Stimulated activated effector memory CD8-positive, alpha-beta T cell treated with anti-CD3 and anti-CD28 coated beads, Interleukin-12 subunit alpha, Interleukin-12 subunit beta, amount 100 ng/mL, for 72 hours (primary cell): Measurements from ENCODE around the gene HDAC5.
"Not testable (repeated sequence)": the region's sequence is repeated elsewhere in the genome, so short reads cannot be mapped to it uniquely, and the experiment has no call there.

Experiments
- ATAC-seq: fragments of 150-1000 bp; cut with Tn5 transposase; 2 replicates; pipeline ENCODE4 v1.10.0; 2021
- DNase-seq, 2 donors: peaks; one replicate each; pipeline ENCODE4 v3.0.0; 2021 to 2022; ENCODE audit warnings: low spot score in 2 of 2
- H3K27ac Mint-ChIP-seq: one replicate; pipeline ENCODE4 v1.8.0; 2022; ENCODE audit warnings: mild to moderate bottlenecking, mixed read lengths
- H3K36me3 Mint-ChIP-seq: one replicate; pipeline ENCODE4 v1.8.0; 2022; ENCODE audit warnings: mild to moderate bottlenecking, mixed read lengths
- H3K4me1 Mint-ChIP-seq: one replicate; pipeline ENCODE4 v1.8.0; 2022; ENCODE audit warnings: mixed read lengths
- H3K4me3 Mint-ChIP-seq: one replicate; pipeline ENCODE4 v1.8.0; 2022; ENCODE audit warnings: mild to moderate bottlenecking, mixed read lengths
- H3K9me3 Mint-ChIP-seq: one replicate; pipeline ENCODE4 v1.8.0; 2022; ENCODE audit warnings: mixed read lengths

HDAC5 gene

GRCh38 chr17:44120281-44120680, 3.2 kb downstream of the HDAC5 start:
- peaks cover 67% of the 10 kb centered on the region for H3K4me1 Mint-ChIP-seq
- H3K36me3 Mint-ChIP-seq = peaks cover 20% of the 10 kb centered on the region

GRCh38 chr17:44119798-44120197, 3.6 kb downstream of the HDAC5 start:
- H3K9me3 Mint-ChIP-seq = no peaks in the 10 kb centered on the region
- no peak overlapping the region for H3K4me3 Mint-ChIP-seq
- H3K27ac Mint-ChIP-seq = peak overlapping the region; percentile 68
- ATAC-seq (no peak), DNase-seq (no peak)
- H3K36me3 Mint-ChIP-seq = peaks cover 23% of the 10 kb centered on the region
- peaks cover 71% of the 10 kb centered on the region for H3K4me1 Mint-ChIP-seq

More at GRCh38 chr17:44120281-44120680, 3.2 kb downstream of the HDAC5 start:
- H3K27ac Mint-ChIP-seq = peak overlapping the region; percentile 68
- not testable (repeated sequence) for H3K4me3 Mint-ChIP-seq, DNase-seq, H3K9me3 Mint-ChIP-seq, ATAC-seq

- DNase-seq = no peak
- Mint-ChIP-seq H3K27ac (peak overlapping the region; percentile 68), H3K9me3 (no peaks in the 10 kb centered on the region), H3K36me3 (peaks cover 23% of the 10 kb centered on the region), H3K4me3 (no peak overlapping the region), H3K4me1 (peaks cover 70% of the 10 kb centered on the region)
- ATAC-seq = no peak
Observed at GRCh38 chr17:44119062-44119461, 4.4 kb downstream of the HDAC5 start.

GRCh38 chr17:44118427-44119050, 4.9 kb downstream of the HDAC5 start:
- ATAC-seq (no peak), DNase-seq (no peak)
- Mint-ChIP-seq H3K4me1 (peaks cover 70% of the 10 kb centered on the region), H3K4me3 (no peak overlapping the region), H3K9me3 (no peaks in the 10 kb centered on the region), H3K27ac (peak overlapping the region; percentile 68), H3K36me3 (peaks cover 21% of the 10 kb centered on the region)

- no peak for DNase-seq
- ATAC-seq = no peak
- H3K36me3 Mint-ChIP-seq = peaks cover 11% of the 10 kb centered on the region
- no peaks in the 10 kb centered on the region for H3K9me3 Mint-ChIP-seq
- H3K4me3 Mint-ChIP-seq = no peak overlapping the region
- H3K4me1 Mint-ChIP-seq = peaks cover 76% of the 10 kb centered on the region
- peak overlapping the region; percentile 32 for H3K27ac Mint-ChIP-seq
Observed at GRCh38 chr17:44117351-44117750, 6.1 kb downstream of the HDAC5 start.

- no peak overlapping the region for H3K27ac Mint-ChIP-seq
- no peaks in the 10 kb centered on the region for H3K9me3 Mint-ChIP-seq
- ATAC-seq = no peak
- no peak overlapping the region for H3K4me3 Mint-ChIP-seq
- DNase-seq = no peak
- H3K4me1 Mint-ChIP-seq = peaks cover 76% of the 10 kb centered on the region
- H3K36me3 Mint-ChIP-seq = peaks cover 11% of the 10 kb centered on the region
Observed at GRCh38 chr17:44115585-44116415, 7.6 kb downstream of the HDAC5 start.

GRCh38 chr17:44113868-44114840, 9.3 kb downstream of the HDAC5 start:
- no peak overlapping the region for H3K4me3 Mint-ChIP-seq
- H3K27ac Mint-ChIP-seq = peak overlapping the region; percentile 49
- peaks cover 16% of the 10 kb centered on the region for H3K36me3 Mint-ChIP-seq
- no peaks in the 10 kb centered on the region for H3K9me3 Mint-ChIP-seq
- no peak for ATAC-seq
- peaks cover 63% of the 10 kb centered on the region for H3K4me1 Mint-ChIP-seq
- DNase-seq = no peak

GRCh38 chr17:44113382-44113781, 10.1 kb downstream of the HDAC5 start:
- Mint-ChIP-seq H3K4me3 (no peak overlapping the region), H3K4me1 (peaks cover 56% of the 10 kb centered on the region), H3K36me3 (peaks cover 16% of the 10 kb centered on the region), H3K27ac (peak overlapping the region; percentile 49), H3K9me3 (no peaks in the 10 kb centered on the region)
- no peak for ATAC-seq
- no peak for DNase-seq

GRCh38 chr17:44112284-44113280, 10.9 kb downstream of the HDAC5 start:
- H3K9me3 Mint-ChIP-seq = no peaks in the 10 kb centered on the region
- H3K27ac Mint-ChIP-seq = peak overlapping the region; percentile 49
- H3K36me3 Mint-ChIP-seq = peaks cover 16% of the 10 kb centered on the region
- H3K4me3 Mint-ChIP-seq = no peak overlapping the region
- no peak for DNase-seq
- H3K4me1 Mint-ChIP-seq = peaks cover 54% of the 10 kb centered on the region
- ATAC-seq = no peak

- Mint-ChIP-seq H3K27ac (peak overlapping the region; percentile 29), H3K9me3 (no peaks in the 10 kb centered on the region), H3K4me3 (no peak overlapping the region), H3K4me1 (peaks cover 51% of the 10 kb centered on the region), H3K36me3 (peaks cover 16% of the 10 kb centered on the region)
- ATAC-seq = no peak
- DNase-seq = no peak
Observed at GRCh38 chr17:44111777-44112176, 11.7 kb downstream of the HDAC5 start.

GRCh38 chr17:44110823-44111633, 12.4 kb downstream of the HDAC5 start:
- ATAC-seq (peak; percentile 55), DNase-seq (peak in 1 of 2 donors; percentile 66)
- Mint-ChIP-seq H3K27ac (peak overlapping the region; percentile 29), H3K36me3 (peaks cover 16% of the 10 kb centered on the region), H3K9me3 (no peaks in the 10 kb centered on the region), H3K4me3 (peak overlapping the region; percentile 39), H3K4me1 (peaks cover 44% of the 10 kb centered on the region)

- ATAC-seq (no peak), DNase-seq (no peak)
- H3K4me3 Mint-ChIP-seq = no peak overlapping the region
- no peaks in the 10 kb centered on the region for H3K9me3 Mint-ChIP-seq
- H3K4me1 Mint-ChIP-seq = peaks cover 35% of the 10 kb centered on the region
- H3K36me3 Mint-ChIP-seq = peaks cover 12% of the 10 kb centered on the region
- H3K27ac Mint-ChIP-seq = no peak overlapping the region
Observed at GRCh38 chr17:44110011-44110686, 13.3 kb downstream of the HDAC5 start.

GRCh38 chr17:44109312-44109630, 14.2 kb downstream of the HDAC5 start:
- Mint-ChIP-seq H3K4me1 (peaks cover 39% of the 10 kb centered on the region), H3K27ac (no peak overlapping the region), H3K36me3 (peaks cover 10% of the 10 kb centered on the region), H3K9me3 (no peaks in the 10 kb centered on the region), H3K4me3 (no peak overlapping the region)
- ATAC-seq = no peak
- DNase-seq = no peak
